H9 (cell line): ENCODE results near the gene SYMPK. TPM values are rescaled to one million over a fixed set of nuclear protein-coding genes. Genes with fewer than 3 reads are reported as not detected.

Source experiments
- DNase-seq: peaks from one replicate; pipeline ENCODE4 v3.0.0-alpha.2; 2017
- H2AFZ ChIP-seq: one replicate; pipeline ENCODE4 v1.6.1; 2013; ENCODE audit warnings: mild to moderate bottlenecking, low read length, control low read depth, moderate library complexity
- H2AK5ac ChIP-seq: 2 replicates; pipeline ENCODE4 v1.6.1; 2013; ENCODE audit warnings: low read length, control low read depth, mixed read lengths; ENCODE audit not compliant: insufficient read length
- H2BK120ac ChIP-seq: one replicate; pipeline ENCODE4 v1.6.1; 2013; ENCODE audit warnings: low read depth, mild to moderate bottlenecking, low read length, control low read depth, inconsistent platforms; ENCODE audit not compliant: poor library complexity, severe bottlenecking
- H2BK12ac ChIP-seq: 2 replicates; pipeline ENCODE4 v1.6.1; 2013; ENCODE audit warnings: low read length, control low read depth, mixed read lengths, low read depth; ENCODE audit not compliant: insufficient read length
- H2BK15ac ChIP-seq: 2 replicates; pipeline ENCODE4 v1.6.1; 2013; ENCODE audit warnings: low read depth, low read length, control low read depth
- H2BK20ac ChIP-seq: one replicate; pipeline ENCODE4 v1.6.1; 2013; ENCODE audit warnings: low read depth, mild to moderate bottlenecking, low read length, control low read depth, inconsistent platforms; ENCODE audit not compliant: poor library complexity, severe bottlenecking
- H2BK5ac ChIP-seq: 2 replicates; pipeline ENCODE4 v1.6.1; 2013; ENCODE audit warnings: low read length, control low read depth, mixed read lengths; ENCODE audit not compliant: insufficient read length
- H3K14ac ChIP-seq: 2 replicates; pipeline ENCODE4 v1.6.1; 2013; ENCODE audit warnings: low read length, control low read depth; ENCODE audit not compliant: insufficient read depth
- H3K18ac ChIP-seq: 2 replicates; pipeline ENCODE4 v1.6.1; 2013; ENCODE audit warnings: low read depth, mild to moderate bottlenecking, mixed read lengths, low read length, control low read depth; ENCODE audit not compliant: insufficient read length
- H3K23ac ChIP-seq: 2 replicates; pipeline ENCODE4 v1.6.1; 2013; ENCODE audit warnings: low read length, control low read depth, mixed read lengths, low read depth; ENCODE audit not compliant: insufficient read length
- H3K23me2 ChIP-seq: 2 replicates; pipeline ENCODE4 v1.6.1; 2013; ENCODE audit warnings: low read depth, mild to moderate bottlenecking, mixed read lengths, low read length, control low read depth; ENCODE audit not compliant: insufficient read length, poor library complexity, severe bottlenecking
- H3K27ac ChIP-seq: 2 replicates; pipeline ENCODE4 v1.5.1; 2013; ENCODE audit warnings: low read length, control low read depth, mixed read lengths, low read depth; ENCODE audit not compliant: insufficient read length
- H3K27me3 ChIP-seq: 2 replicates; pipeline ENCODE4 v1.6.1; 2013; ENCODE audit warnings: low read length, control low read depth, inconsistent platforms; ENCODE audit not compliant: insufficient read depth
- H3K4ac ChIP-seq: 2 replicates; pipeline ENCODE4 v1.6.1; 2013; ENCODE audit warnings: low read depth, mild to moderate bottlenecking, control low read depth, inconsistent platforms, low read length, moderate library complexity
- H3K4me1 ChIP-seq: 2 replicates; pipeline ENCODE4 v1.6.1; 2013; ENCODE audit warnings: low read length, control low read depth, inconsistent platforms; ENCODE audit not compliant: insufficient read depth
- H3K4me2 ChIP-seq: 2 replicates; pipeline ENCODE4 v1.6.1; 2013; ENCODE audit warnings: low read length, control low read depth, mixed read lengths; ENCODE audit not compliant: insufficient read length, insufficient read depth
- H3K56ac ChIP-seq: 2 replicates; pipeline ENCODE4 v1.6.1; 2013; ENCODE audit warnings: low read depth, mild to moderate bottlenecking, mixed read lengths, low read length, control low read depth; ENCODE audit not compliant: insufficient read length
- H3K79me1 ChIP-seq: 2 replicates; pipeline ENCODE4 v1.6.1; 2013; ENCODE audit warnings: low read depth, mild to moderate bottlenecking, moderate library complexity, low read length, control low read depth, inconsistent platforms; ENCODE audit not compliant: insufficient read depth, poor library complexity, severe bottlenecking
- H3K79me2 ChIP-seq: 2 replicates; pipeline ENCODE4 v1.6.1; 2013; ENCODE audit warnings: low read length, control low read depth, inconsistent platforms; ENCODE audit not compliant: insufficient read depth
- H3K9ac ChIP-seq: 2 replicates; pipeline ENCODE4 v1.6.1; 2013; ENCODE audit warnings: low read length, control low read depth, mixed read lengths; ENCODE audit not compliant: insufficient read length; ENCODE audit errors: extremely low read depth
- H3K9me3 ChIP-seq: one replicate; pipeline ENCODE4 v1.6.1; 2013; ENCODE audit warnings: low read depth, low read length, inconsistent platforms; ENCODE audit not compliant: control insufficient read depth
- H3T11ph ChIP-seq: one replicate; pipeline ENCODE4 v1.6.1; 2013; ENCODE audit warnings: mild to moderate bottlenecking, low read length, control low read depth, inconsistent platforms
- H4K20me1 ChIP-seq: one replicate; pipeline ENCODE4 v1.6.1; 2013; ENCODE audit not compliant: control insufficient read depth, insufficient read length, insufficient read depth
- H4K5ac ChIP-seq: 2 replicates; pipeline ENCODE4 v1.6.1; 2013; ENCODE audit warnings: low read depth, mild to moderate bottlenecking, mixed read lengths, low read length, control low read depth; ENCODE audit not compliant: insufficient read length
- H4K8ac ChIP-seq: replicated peaks from 2 replicates; pipeline ENCODE4 v1.6.1; 2013; ENCODE audit warnings: low read length, control low read depth, mixed read lengths, low read depth; ENCODE audit not compliant: insufficient read length
- H4K91ac ChIP-seq: 2 replicates; pipeline ENCODE4 v1.6.1; 2013; ENCODE audit warnings: low read depth, mild to moderate bottlenecking, moderate library complexity, mixed read lengths, low read length, control low read depth; ENCODE audit not compliant: insufficient read length
- H3K27ac Mint-ChIP-seq, 3 experiments: 2 replicates in 2 of 3; 3 replicates in 1 of 3; pipeline ENCODE4 v1.8.0; 2020 to 2021; ENCODE audit warnings: mixed read lengths in 3 of 3, mild to moderate bottlenecking in 1 of 3, moderate library complexity in 1 of 3
- H3K27me3 Mint-ChIP-seq: 2 replicates; pipeline ENCODE4 v1.8.0; 2021; ENCODE audit warnings: low read depth, mild to moderate bottlenecking, moderate library complexity, mixed read lengths
- H3K36me3 Mint-ChIP-seq, 3 experiments: 2 replicates in 2 of 3; 3 replicates in 1 of 3; pipeline ENCODE4 v1.8.0; 2020 to 2021; ENCODE audit warnings: low read depth in 3 of 3, mixed read lengths in 3 of 3; ENCODE audit not compliant: insufficient read depth in 1 of 3
- H3K4me1 Mint-ChIP-seq, 2 experiments: 2 replicates each; pipeline ENCODE4 v1.8.0; 2020; ENCODE audit warnings: mixed read lengths in 2 of 2
- H3K4me3 Mint-ChIP-seq, 2 experiments: 2 replicates in 1 of 2; 3 replicates in 1 of 2; pipeline ENCODE4 v1.8.0; 2020 to 2021; ENCODE audit warnings: mild to moderate bottlenecking in 2 of 2, mixed read lengths in 2 of 2, moderate library complexity in 1 of 2
- H3K9me3 Mint-ChIP-seq, 2 experiments: 2 replicates in 1 of 2; 3 replicates in 1 of 2; pipeline ENCODE4 v1.8.0; 2020; ENCODE audit warnings: mild to moderate bottlenecking in 2 of 2, mixed read lengths in 2 of 2, moderate library complexity in 1 of 2
- CTCF ChIP-seq: fragments of 200-600 bp; sonication (generic); conservative IDR thresholded peaks from 3 replicates; pipeline ENCODE4 v1.8.0; 2021; ENCODE audit warnings: antibody characterized with exemption, mild to moderate bottlenecking
- WGBS: extraction: QIAGEN DNeasy Blood & Tissue Kit; methylation state at CpG from one replicate; pipeline ENCODE4 v1.1.7; 2013; ENCODE audit warnings: missing lambda C conversion rate, low lambda C conversion rate, mixed read lengths; ENCODE audit not compliant: insufficient read length; ENCODE audit errors: extremely low coverage; 5-methylcytosine and 5-hydroxymethylcytosine counted together
- total RNA-seq: library from RNA; stranded (reverse); gene quantifications from 2 replicates; pipeline ENCODE4 v1.2.1, GENCODE V29; 2021

The SYMPK gene
- total RNA-seq, 1 experiment from 2014 or later = 104 TPM

- Mint-ChIP-seq H3K4me1 (no peaks in the 10 kb centered on the region), H3K36me3 (peaks cover 61 to 89% (median 86%) of the 10 kb centered on the region in 3 experiments)
These were observed 28.0 kb downstream of the SYMPK start for GRCh38 chr19:45834970-45835369.

More at GRCh38 chr19:45834970-45835369, 28.0 kb downstream of the SYMPK start:
- no peaks in the 10 kb centered on the region for H3K4me1 ChIP-seq
- H3K14ac ChIP-seq = no peak overlapping the region
- H3K9me3 Mint-ChIP-seq = peaks cover 0 to 2% of the 10 kb centered on the region in 2 experiments; a peak in 2 of 5 replicates
- no peak overlapping the region for H3K27ac ChIP-seq
- H4K5ac ChIP-seq = no peak overlapping the region
- no peak overlapping the region for H2AFZ ChIP-seq
- no peak overlapping the region for H2BK20ac ChIP-seq
- no peak overlapping the region for H3K9ac ChIP-seq
- no peaks in the 10 kb centered on the region; the same call in 1 of the 2 replicates for H3K79me2 ChIP-seq
- no peak overlapping the region for H2BK120ac ChIP-seq
- H3K23ac ChIP-seq = no peak overlapping the region
- H3K27me3 Mint-ChIP-seq = no peaks in the 10 kb centered on the region
- no peak overlapping the region for H4K8ac ChIP-seq
- no peak overlapping the region for H2BK15ac ChIP-seq
- H3K9me3 ChIP-seq = no peaks in the 10 kb centered on the region
- no peak overlapping the region for H3K27ac Mint-ChIP-seq
- no peak for TF ChIP-seq CTCF
- no peak overlapping the region for H3K56ac ChIP-seq
- no peak overlapping the region for H3K4me3 Mint-ChIP-seq
- no peak overlapping the region for H2BK5ac ChIP-seq
- no peak overlapping the region for H2BK12ac ChIP-seq
- H3K27me3 ChIP-seq = no peaks in the 10 kb centered on the region
- H3K18ac ChIP-seq = no peak overlapping the region
- no peak for DNase-seq
- no peak overlapping the region for H3K4ac ChIP-seq
- no peak overlapping the region for H2AK5ac ChIP-seq
- no peak overlapping the region for H3T11ph ChIP-seq
- H4K20me1 ChIP-seq = no peaks in the 10 kb centered on the region
- no peak overlapping the region for H3K4me2 ChIP-seq
- H3K23me2 ChIP-seq = no peaks in the 10 kb centered on the region
- no peak overlapping the region for H4K91ac ChIP-seq
- no peaks in the 10 kb centered on the region for H3K79me1 ChIP-seq
- no CpG with 5 or more reads among the region's 7 CpGs for WGBS
